ENCODE results near the gene ARSI. TPM values are rescaled to one million over a fixed set of nuclear protein-coding genes. Genes with fewer than 3 reads are reported as not detected.

ARSI gene
- total RNA-seq, 2 donors from 2014 or later: not detected

- Mint-ChIP-seq H3K27ac (no peak overlapping the region), H3K4me3 (no peak overlapping the region), H3K27me3 (peaks cover 30% of the 10 kb centered on the region), H3K4me1 (peaks cover 8% of the 10 kb centered on the region), H3K36me3 (ENCODE audit: low read depth) (no peaks in the 10 kb centered on the region)
- DNase-seq (no peak), ATAC-seq (no peak)
- no peaks in the 10 kb centered on the region for H3K9me3 ChIP-seq (ENCODE audit: control insufficient read depth, low read length, poor library complexity, severe bottlenecking)
Measured at GRCh38 chr5:150246429-150246828, 56.3 kb downstream of the ARSI start.

Other genes starting within 250 kb of the ARSI start
- 1 to 10 TPM; 2.7 to 3.4 TPM for gene CSF1R, start 216.4 kb downstream of the ARSI start, total RNA-seq
- gene PDGFRB, start 147.1 kb downstream of the ARSI start, total RNA-seq: under 1 TPM in 1 of 2 donors, not detected in 1; 0.57 TPM
- not detected for gene CDX1, start 136.1 kb downstream of the ARSI start, total RNA-seq
- gene SLC6A7, start 112.8 kb downstream of the ARSI start, total RNA-seq: not detected
- not detected for gene CAMK2A, start 13.1 kb downstream of the ARSI start, total RNA-seq
- 10 to 100 TPM; 49.2 to 57.3 TPM for gene TCOF1, start 54.8 kb upstream of the ARSI start, total RNA-seq
- gene CD74, start 110.0 kb upstream of the ARSI start, total RNA-seq: 100 to 1,000 TPM; 477 to 721 TPM
- gene RPS14, start 146.8 kb upstream of the ARSI start, total RNA-seq: 1,000 to 10,000 TPM; 3,455 to 4,953 TPM
- gene NDST1, start 205.2 kb upstream of the ARSI start, total RNA-seq: 10 to 100 TPM in 1 of 2 donors, 1 to 10 TPM in 1; 2.2 to 13.7 TPM

Measured in T-helper 17 cell (primary cell).